Measurements from ENCODE around the gene STAMBPL1. TPM values are rescaled to one million over a fixed set of nuclear protein-coding genes. Genes with fewer than 3 reads are reported as not detected.

The STAMBPL1 gene
- total RNA-seq, 4 donors from 2014 or later: 14.4 to 26.3 (median 22.3) TPM

GRCh38 chr10:88916986-88917385, 36.9 kb downstream of the STAMBPL1 start:
- no peak overlapping the region for H3K27ac ChIP-seq
- ATAC-seq: no peak
- TF ChIP-seq POLR2AphosphoS5 (IDR thresholded peaks at IDR 0.05) (no peak), POLR2A (IDR thresholded peaks at IDR 0.05) (no peak), EP300 (IDR thresholded peaks at IDR 0.05) (no peak), CTCF (IDR thresholded peaks at IDR 0.05) (no peak)
- no peaks in the 10 kb centered on the region for H3K36me3 ChIP-seq
- no peaks in the 10 kb centered on the region for H3K27me3 ChIP-seq
- peaks cover 3 to 38% (median 14%) of the 10 kb centered on the region in 3 donors for H3K4me1 ChIP-seq
- no peak overlapping the region for H3K4me3 ChIP-seq
- 66 to 73% methylated on average over 3 of the region's 3 CpGs for WGBS, 2 donors (ENCODE audit: low coverage in 1 of 2)
- H3K9me3 ChIP-seq: no peaks in the 10 kb centered on the region

- Histone ChIP-seq H3K36me3 (no peaks in the 10 kb centered on the region), H3K4me3 (no peak overlapping the region), H3K27ac (no peak overlapping the region), H3K9me3 (no peaks in the 10 kb centered on the region), H3K27me3 (no peaks in the 10 kb centered on the region), H3K4me1 (peaks cover 3 to 37% (median 14%) of the 10 kb centered on the region in 3 donors)
- WGBS, 2 donors (ENCODE audit: low coverage in 1 of 2): 58 to 75% methylated on average over 3 of the region's 3 CpGs
- ATAC-seq: no peak
- TF ChIP-seq CTCF (IDR thresholded peaks at IDR 0.05) (no peak), POLR2A (IDR thresholded peaks at IDR 0.05) (no peak), EP300 (IDR thresholded peaks at IDR 0.05) (no peak), POLR2AphosphoS5 (IDR thresholded peaks at IDR 0.05) (no peak)
Measured at GRCh38 chr10:88918191-88918905, 38.3 kb downstream of the STAMBPL1 start.

GRCh38 chr10:88919041-88919440, 39.0 kb downstream of the STAMBPL1 start:
- no peak for ATAC-seq
- H3K9me3 ChIP-seq: no peaks in the 10 kb centered on the region

GRCh38 chr10:88920198-88920597, 40.2 kb downstream of the STAMBPL1 start:
- Histone ChIP-seq H3K27ac (no peak overlapping the region), H3K4me3 (no peak overlapping the region), H3K9me3 (no peaks in the 10 kb centered on the region), H3K36me3 (no peaks in the 10 kb centered on the region), H3K27me3 (no peaks in the 10 kb centered on the region), H3K4me1 (peaks cover 3 to 27% (median 14%) of the 10 kb centered on the region in 3 donors)
- TF ChIP-seq POLR2A (IDR thresholded peaks at IDR 0.05) (no peak), EP300 (IDR thresholded peaks at IDR 0.05) (no peak), POLR2AphosphoS5 (IDR thresholded peaks at IDR 0.05) (no peak), CTCF (IDR thresholded peaks at IDR 0.05) (no peak)
- ATAC-seq: no peak
- 22 to 30% methylated on average over 2 of the region's 2 CpGs for WGBS, 2 donors (ENCODE audit: low coverage in 1 of 2)

More at GRCh38 chr10:88919041-88919440, 39.0 kb downstream of the STAMBPL1 start:
- H3K4me1 ChIP-seq: peaks cover 3 to 30% (median 14%) of the 10 kb centered on the region in 3 donors
- 45 to 48% methylated on average over 1 of the region's 1 CpG for WGBS, 2 donors (ENCODE audit: low coverage in 1 of 2)
- no peak for TF ChIP-seq EP300 (IDR thresholded peaks at IDR 0.05)
- no peak for TF ChIP-seq CTCF (IDR thresholded peaks at IDR 0.05)
- no peak for TF ChIP-seq POLR2A (IDR thresholded peaks at IDR 0.05)
- no peak for TF ChIP-seq POLR2AphosphoS5 (IDR thresholded peaks at IDR 0.05)
- no peaks in the 10 kb centered on the region for H3K27me3 ChIP-seq
- H3K4me3 ChIP-seq: no peak overlapping the region
- no peaks in the 10 kb centered on the region for H3K36me3 ChIP-seq
- H3K27ac ChIP-seq: no peak overlapping the region
